GM23338 (cell line): ENCODE results near the gene SLC25A10. TPM values are rescaled to one million over a fixed set of nuclear protein-coding genes. Genes with fewer than 3 reads are reported as not detected.

Experiments
- ATAC-seq: fragments of 200-7000 bp; cut with Tn5 transposase; 3 replicates; pipeline ENCODE4 v1.9.1; 2020
- DNase-seq: peaks from one replicate; pipeline ENCODE4 v3.0.0-alpha.2; 2015; ENCODE audit warnings: low spot score
- H2AFZ ChIP-seq: fragments of 200-600 bp; sonication (generic); 2 replicates; pipeline ENCODE4 v1.8.0; 2016; ENCODE audit warnings: antibody characterized with exemption, mild to moderate bottlenecking, moderate library complexity
- H3F3A ChIP-seq: fragments of 200-600 bp; sonication (generic); replicated peaks from 2 replicates; pipeline ENCODE4 v1.8.0; 2017; ENCODE audit warnings: antibody characterized with exemption, mixed run types, low read depth
- H3K27ac ChIP-seq: fragments of 200-600 bp; sonication (generic); 2 replicates; pipeline ENCODE4 v1.6.1; 2016; ENCODE audit warnings: low read depth
- H3K27me3 ChIP-seq: fragments of 200-600 bp; sonication (generic); 2 replicates; pipeline ENCODE4 v1.8.0; 2016; ENCODE audit warnings: mild to moderate bottlenecking, mixed run types, moderate library complexity; ENCODE audit not compliant: insufficient read depth
- H3K36me3 ChIP-seq: fragments of 200-600 bp; sonication (generic); 2 replicates; pipeline ENCODE4 v1.8.0; 2016; ENCODE audit warnings: mild to moderate bottlenecking; ENCODE audit not compliant: insufficient read depth
- H3K4me1 ChIP-seq: fragments of 200-600 bp; sonication (generic); 2 replicates; pipeline ENCODE4 v1.8.0; 2016; ENCODE audit warnings: mild to moderate bottlenecking, moderate library complexity; ENCODE audit not compliant: insufficient read depth
- H3K4me2 ChIP-seq: fragments of 200-600 bp; sonication (generic); 2 replicates; pipeline ENCODE4 v1.7.1; 2017; ENCODE audit warnings: mixed run types
- H3K4me3 ChIP-seq: fragments of 200-600 bp; sonication (generic); 2 replicates; pipeline ENCODE4 v1.6.1; 2016; ENCODE audit warnings: mixed run types
- H3K79me2 ChIP-seq: fragments of 200-600 bp; sonication (generic); replicated peaks from 2 replicates; pipeline ENCODE4 v1.8.0; 2017; ENCODE audit warnings: mild to moderate bottlenecking; ENCODE audit not compliant: insufficient read depth
- H3K9me2 ChIP-seq: fragments of 200-600 bp; sonication (generic); 2 replicates; pipeline ENCODE4 v1.8.0; 2017; ENCODE audit not compliant: insufficient read depth
- H4K20me1 ChIP-seq: fragments of 200-600 bp; sonication (generic); replicated peaks from 2 replicates; pipeline ENCODE4 v1.8.0; 2017; ENCODE audit warnings: mild to moderate bottlenecking; ENCODE audit not compliant: insufficient read depth
- H3K27ac Mint-ChIP-seq: 2 replicates; pipeline ENCODE4 v1.8.0; 2020; ENCODE audit warnings: inconsistent platforms, mild to moderate bottlenecking, moderate library complexity, mixed read lengths
- H3K27me3 Mint-ChIP-seq: 3 replicates; pipeline ENCODE4 v1.8.0; 2022; ENCODE audit warnings: low read depth, mild to moderate bottlenecking, moderate library complexity, mixed read lengths, inconsistent platforms; ENCODE audit not compliant: insufficient read depth, poor library complexity
- H3K36me3 Mint-ChIP-seq: 3 replicates; pipeline ENCODE4 v1.8.0; 2021; ENCODE audit warnings: low read depth, mild to moderate bottlenecking, inconsistent platforms, moderate library complexity, mixed read lengths
- H3K4me1 Mint-ChIP-seq: 3 replicates; pipeline ENCODE4 v1.8.0; 2020; ENCODE audit warnings: mild to moderate bottlenecking, inconsistent platforms, mixed read lengths
- H3K4me3 Mint-ChIP-seq: 3 replicates; pipeline ENCODE4 v1.8.0; 2021; ENCODE audit warnings: moderate library complexity, mild to moderate bottlenecking, inconsistent platforms, mixed read lengths
- H3K9me3 Mint-ChIP-seq: 3 replicates; pipeline ENCODE4 v1.8.0; 2020; ENCODE audit warnings: moderate library complexity, mild to moderate bottlenecking, inconsistent platforms, mixed read lengths
- CREB1 ChIP-seq: fragments of 250-450 bp; sonication (Bioruptor Pico); IDR thresholded peaks from 2 replicates; pipeline ENCODE4 v1.5.0; 2020; ENCODE audit warnings: low read depth, mild to moderate bottlenecking, moderate library complexity
- EZH2 ChIP-seq: fragments of 200-600 bp; sonication (generic); IDR thresholded peaks from one replicate; pipeline ENCODE4 v1.8.0; 2017; ENCODE audit warnings: antibody characterized with exemption, mild to moderate bottlenecking, low read depth; ENCODE audit not compliant: unreplicated experiment
- EZH2phosphoT487 ChIP-seq: fragments of 200-600 bp; sonication (generic); IDR thresholded peaks from one replicate; pipeline ENCODE4 v1.8.1; 2018; ENCODE audit warnings: antibody characterized with exemption; ENCODE audit not compliant: unreplicated experiment
- JUNB ChIP-seq: IDR thresholded peaks from one replicate; pipeline ENCODE4 v1.6.1; 2016; ENCODE audit warnings: antibody characterized with exemption; ENCODE audit not compliant: unreplicated experiment
- POLR2AphosphoS5 ChIP-seq: IDR thresholded peaks from 2 replicates; pipeline ENCODE4 v1.6.1; 2016; ENCODE audit warnings: antibody characterized with exemption, low read depth
- STAT1 ChIP-seq: IDR thresholded peaks from one replicate; pipeline ENCODE4 v1.6.1; 2016; ENCODE audit warnings: antibody characterized with exemption; ENCODE audit not compliant: unreplicated experiment
- ZNF114 ChIP-seq: fragments of 250-450 bp; sonication (Bioruptor Pico); IDR thresholded peaks from 2 replicates; pipeline ENCODE4 v1.5.0; 2020; ENCODE audit warnings: mild to moderate bottlenecking, moderate library complexity
- ZNF331 ChIP-seq: fragments of 250-450 bp; sonication (Bioruptor Pico); IDR thresholded peaks from 2 replicates; pipeline ENCODE4 v1.5.0; 2020; ENCODE audit warnings: low read depth, mild to moderate bottlenecking, moderate library complexity
- polyA plus RNA-seq: library from polyadenylated mRNA; unstranded; fragments of >200 nt; fragmentation: Nextera tagmentation; extraction: Ambion mirVana; gene quantifications from 2 replicates; pipeline ENCODE4 v1.2.1, GENCODE V29; 2016
- total RNA-seq: library from RNA; depleted of rRNA; stranded (reverse); fragments of >200 nt; shearing (Covaris generic); gene quantifications from 2 replicates; pipeline ENCODE4 v1.2.3, GENCODE V29; 2014
- TF ChIP-seq, protein P1 (sequence below), 2 experiments: fragments of 200-600 bp in 1 of 2; sonication (generic) in 1 of 2; conservative IDR thresholded peaks; 2 replicates each; pipeline versions ENCODE4 v1.5.1 to v1.6.1; 2016 to 2017; ENCODE audit warnings: antibody characterized with exemption in 2 of 2, low read depth in 2 of 2, mild to moderate bottlenecking in 2 of 2, moderate library complexity in 1 of 2
- TF ChIP-seq, protein P2 (sequence below): IDR thresholded peaks from one replicate; pipeline ENCODE4 v1.6.1; 2018; ENCODE audit warnings: antibody characterized with exemption; ENCODE audit not compliant: unreplicated experiment

The SLC25A10 gene
- total and polyA plus RNA-seq, 2 experiments from 2014 or later: 25.7 to 47.4 TPM

DNA sequence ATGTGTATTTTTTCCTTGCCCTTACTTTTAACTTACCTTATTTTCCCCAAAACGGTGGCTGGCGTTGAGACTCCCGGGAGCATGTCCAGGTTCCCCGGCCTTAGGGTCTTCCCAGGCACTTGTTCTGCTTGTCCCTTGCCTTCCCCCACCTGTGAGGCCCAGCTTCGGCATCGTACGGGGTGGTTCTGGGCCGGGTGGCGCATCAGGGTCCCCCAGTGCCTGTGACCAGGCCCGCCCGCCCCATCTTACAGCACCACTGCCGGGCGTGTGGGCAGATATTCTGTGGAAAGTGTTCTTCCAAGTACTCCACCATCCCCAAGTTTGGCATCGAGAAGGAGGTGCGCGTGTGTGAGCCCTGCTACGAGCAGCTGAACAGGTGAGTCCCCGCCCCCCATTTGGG is 20.9 kb upstream of the SLC25A10 start:
- Histone ChIP-seq H3K79me2 (peaks cover under 1% of the 10 kb centered on the region; the same call in 1 of the 2 replicates), H4K20me1 (peaks cover 1% of the 10 kb centered on the region; the same call in 1 of the 2 replicates)

DNA sequence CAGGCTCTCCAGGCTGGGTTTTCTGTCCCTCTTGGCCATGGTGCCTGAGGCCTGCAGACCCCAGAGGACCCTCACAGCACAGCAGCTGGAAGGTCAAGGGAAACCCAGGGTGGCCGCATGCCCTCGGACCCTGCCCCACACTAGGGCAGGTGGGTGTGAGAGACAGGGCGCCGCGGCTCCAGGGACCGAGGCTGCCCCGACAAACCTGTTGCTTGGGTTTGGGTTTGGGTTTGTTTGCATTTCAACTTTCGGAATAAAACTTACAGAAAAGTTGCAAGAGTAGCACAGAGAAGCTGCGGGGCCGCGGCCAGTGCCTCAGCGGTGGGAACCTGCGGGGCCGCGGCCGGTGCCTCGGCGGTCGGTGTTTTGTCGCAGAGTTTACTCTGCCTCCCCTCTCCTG is 20.5 kb upstream of the SLC25A10 start:
- Histone ChIP-seq H3F3A (no peaks in the 10 kb centered on the region; the same call in 1 of the 2 replicates), H3K79me2 (no peaks in the 10 kb centered on the region), H4K20me1 (peaks cover under 1% of the 10 kb centered on the region; the same call in 1 of the 2 replicates), H3K4me2 (no peak overlapping the region), H3K36me3 (no peaks in the 10 kb centered on the region), H3K4me3 (no peak overlapping the region), H3K9me2 (no peaks in the 10 kb centered on the region), H2AFZ (no peak overlapping the region), H3K27ac (no peak overlapping the region), H3K4me1 (no peaks in the 10 kb centered on the region), H3K27me3 (no peaks in the 10 kb centered on the region)
- H3K4me1 Mint-ChIP-seq: no peaks in the 10 kb centered on the region; the same call in 2 of the 3 replicates
- peaks cover 8% of the 10 kb centered on the region for H3K27me3 Mint-ChIP-seq
- H3K4me3 Mint-ChIP-seq: no peak overlapping the region
- H3K36me3 Mint-ChIP-seq: peaks cover 45% of the 10 kb centered on the region
- no peaks in the 10 kb centered on the region; the same call in 2 of the 3 replicates for H3K9me3 Mint-ChIP-seq
- DNase-seq (no peak), ATAC-seq (no peak)
- TF ChIP-seq EZH2 (no peak), EZH2phosphoT487 (no peak), JUNB (no peak)
- TF ChIP-seq, protein P1, sequence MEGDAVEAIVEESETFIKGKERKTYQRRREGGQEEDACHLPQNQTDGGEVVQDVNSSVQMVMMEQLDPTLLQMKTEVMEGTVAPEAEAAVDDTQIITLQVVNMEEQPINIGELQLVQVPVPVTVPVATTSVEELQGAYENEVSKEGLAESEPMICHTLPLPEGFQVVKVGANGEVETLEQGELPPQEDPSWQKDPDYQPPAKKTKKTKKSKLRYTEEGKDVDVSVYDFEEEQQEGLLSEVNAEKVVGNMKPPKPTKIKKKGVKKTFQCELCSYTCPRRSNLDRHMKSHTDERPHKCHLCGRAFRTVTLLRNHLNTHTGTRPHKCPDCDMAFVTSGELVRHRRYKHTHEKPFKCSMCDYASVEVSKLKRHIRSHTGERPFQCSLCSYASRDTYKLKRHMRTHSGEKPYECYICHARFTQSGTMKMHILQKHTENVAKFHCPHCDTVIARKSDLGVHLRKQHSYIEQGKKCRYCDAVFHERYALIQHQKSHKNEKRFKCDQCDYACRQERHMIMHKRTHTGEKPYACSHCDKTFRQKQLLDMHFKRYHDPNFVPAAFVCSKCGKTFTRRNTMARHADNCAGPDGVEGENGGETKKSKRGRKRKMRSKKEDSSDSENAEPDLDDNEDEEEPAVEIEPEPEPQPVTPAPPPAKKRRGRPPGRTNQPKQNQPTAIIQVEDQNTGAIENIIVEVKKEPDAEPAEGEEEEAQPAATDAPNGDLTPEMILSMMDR (conservative IDR thresholded peaks at IDR 0.05; ENCODE audit: low read depth in 2 of 2): no peak
- TF ChIP-seq, protein P2, sequence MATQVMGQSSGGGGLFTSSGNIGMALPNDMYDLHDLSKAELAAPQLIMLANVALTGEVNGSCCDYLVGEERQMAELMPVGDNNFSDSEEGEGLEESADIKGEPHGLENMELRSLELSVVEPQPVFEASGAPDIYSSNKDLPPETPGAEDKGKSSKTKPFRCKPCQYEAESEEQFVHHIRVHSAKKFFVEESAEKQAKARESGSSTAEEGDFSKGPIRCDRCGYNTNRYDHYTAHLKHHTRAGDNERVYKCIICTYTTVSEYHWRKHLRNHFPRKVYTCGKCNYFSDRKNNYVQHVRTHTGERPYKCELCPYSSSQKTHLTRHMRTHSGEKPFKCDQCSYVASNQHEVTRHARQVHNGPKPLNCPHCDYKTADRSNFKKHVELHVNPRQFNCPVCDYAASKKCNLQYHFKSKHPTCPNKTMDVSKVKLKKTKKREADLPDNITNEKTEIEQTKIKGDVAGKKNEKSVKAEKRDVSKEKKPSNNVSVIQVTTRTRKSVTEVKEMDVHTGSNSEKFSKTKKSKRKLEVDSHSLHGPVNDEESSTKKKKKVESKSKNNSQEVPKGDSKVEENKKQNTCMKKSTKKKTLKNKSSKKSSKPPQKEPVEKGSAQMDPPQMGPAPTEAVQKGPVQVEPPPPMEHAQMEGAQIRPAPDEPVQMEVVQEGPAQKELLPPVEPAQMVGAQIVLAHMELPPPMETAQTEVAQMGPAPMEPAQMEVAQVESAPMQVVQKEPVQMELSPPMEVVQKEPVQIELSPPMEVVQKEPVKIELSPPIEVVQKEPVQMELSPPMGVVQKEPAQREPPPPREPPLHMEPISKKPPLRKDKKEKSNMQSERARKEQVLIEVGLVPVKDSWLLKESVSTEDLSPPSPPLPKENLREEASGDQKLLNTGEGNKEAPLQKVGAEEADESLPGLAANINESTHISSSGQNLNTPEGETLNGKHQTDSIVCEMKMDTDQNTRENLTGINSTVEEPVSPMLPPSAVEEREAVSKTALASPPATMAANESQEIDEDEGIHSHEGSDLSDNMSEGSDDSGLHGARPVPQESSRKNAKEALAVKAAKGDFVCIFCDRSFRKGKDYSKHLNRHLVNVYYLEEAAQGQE: no peak
- H3K27ac Mint-ChIP-seq: no peak overlapping the region

More for the DNA sequence above, 20.9 kb upstream of the SLC25A10 start:
- Mint-ChIP-seq H3K9me3 (no peaks in the 10 kb centered on the region; the same call in 2 of the 3 replicates), H3K27me3 (peaks cover 8% of the 10 kb centered on the region), H3K4me3 (no peak overlapping the region), H3K4me1 (no peaks in the 10 kb centered on the region; the same call in 2 of the 3 replicates), H3K36me3 (peaks cover 47% of the 10 kb centered on the region), H3K27ac (no peak overlapping the region)
- Histone ChIP-seq H3K27me3 (no peaks in the 10 kb centered on the region), H3K36me3 (no peaks in the 10 kb centered on the region), H3K4me3 (no peak overlapping the region), H3K27ac (no peak overlapping the region), H3K9me2 (no peaks in the 10 kb centered on the region), H3F3A (no peaks in the 10 kb centered on the region; the same call in 1 of the 2 replicates), H3K4me1 (no peaks in the 10 kb centered on the region), H2AFZ (no peak overlapping the region), H3K4me2 (no peak overlapping the region)
- no peak for ATAC-seq
- DNase-seq: no peak
- TF ChIP-seq POLR2AphosphoS5: no peak
- no peak for TF ChIP-seq STAT1
- TF ChIP-seq, protein P1 (conservative IDR thresholded peaks at IDR 0.05; ENCODE audit: low read depth in 2 of 2): no peak
- TF ChIP-seq EZH2phosphoT487: no peak
- no peak for TF ChIP-seq EZH2
- TF ChIP-seq, protein P2: no peak
- TF ChIP-seq ZNF331 (CRISPR knock-in tag): no peak
- TF ChIP-seq JUNB: no peak
- TF ChIP-seq CREB1 (CRISPR knock-in tag): no peak
- no peak for TF ChIP-seq ZNF114
